ENCODE data around the gene GABBR1. TPM values are rescaled to one million over a fixed set of nuclear protein-coding genes. Genes with fewer than 3 reads are reported as not detected.

GABBR1 gene
- total RNA-seq, 1 experiment from 2014 or later: 146 TPM

DNA sequence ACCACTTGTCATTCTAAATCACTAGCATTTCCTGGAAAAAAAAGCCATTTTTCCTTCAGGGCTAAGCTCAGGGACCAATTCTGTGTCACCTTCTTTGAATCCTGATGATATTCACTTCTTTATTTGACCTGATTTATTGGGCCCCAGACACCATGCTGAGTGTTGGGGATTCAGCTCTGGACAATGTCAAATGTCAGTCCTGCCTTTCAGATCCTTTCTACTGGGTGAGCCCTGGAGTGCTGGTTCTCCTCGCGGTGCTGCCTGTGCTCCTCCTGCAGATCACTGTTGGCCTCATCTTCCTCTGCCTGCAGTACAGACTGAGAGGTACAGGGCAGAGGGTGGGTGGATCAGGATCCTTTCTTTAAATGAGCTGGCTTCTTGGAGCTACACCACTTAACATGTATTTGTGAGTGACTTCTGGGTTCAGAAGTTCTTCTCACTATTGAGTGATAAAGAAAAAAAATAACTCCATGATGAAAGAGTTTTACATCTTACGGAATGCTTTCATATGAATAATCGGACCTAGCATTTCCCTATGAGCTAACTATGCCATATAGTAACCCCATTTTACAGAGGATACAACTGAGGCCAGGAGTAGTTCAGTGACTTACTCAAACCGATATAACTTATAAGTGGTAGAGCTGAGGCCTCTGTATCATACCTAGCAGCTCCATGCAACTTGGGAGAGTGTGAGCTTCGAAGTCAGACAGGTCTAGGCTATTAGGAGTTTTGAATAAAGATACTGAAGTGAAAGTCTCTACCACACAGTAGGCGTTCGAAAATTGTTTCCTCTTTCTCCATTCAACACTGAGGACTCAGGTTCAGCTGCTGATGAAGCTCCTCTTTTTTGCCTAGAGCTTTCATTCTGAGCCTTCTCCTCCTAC is 33.2 kb upstream of the GABBR1 start:
- Histone ChIP-seq H3K9ac (ENCODE audit: extremely low read depth, insufficient read length, low read length) (no peak overlapping the region), H3K4ac (ENCODE audit: low read depth, low read length) (no peak overlapping the region), H2BK5ac (ENCODE audit: insufficient read length, low read length) (peak overlapping the region; percentile 13), H3K79me1 (ENCODE audit: insufficient read depth, low read depth, low read length, poor library complexity, severe bottlenecking) (no peaks in the 10 kb centered on the region), H3K27ac (ENCODE audit: insufficient read length, low read depth, low read length) (peak overlapping the region; percentile 93), H2AFZ (ENCODE audit: low read length) (no peak overlapping the region), H4K91ac (ENCODE audit: insufficient read length, low read depth, low read length) (no peak overlapping the region), H4K5ac (ENCODE audit: insufficient read length, low read depth, low read length) (peak overlapping the region; percentile 29), H3K23ac (ENCODE audit: insufficient read length, low read depth, low read length) (no peak overlapping the region), H3K4me2 (ENCODE audit: insufficient read depth, insufficient read length, low read length) (peak overlapping the region; percentile 30), H2BK15ac (ENCODE audit: low read depth, low read length) (peak overlapping the region; percentile 59; the same call in 1 of the 2 replicates), H3K56ac (ENCODE audit: insufficient read length, low read depth, low read length) (no peak overlapping the region), H2BK12ac (ENCODE audit: insufficient read length, low read depth, low read length) (peak overlapping the region; percentile 11), H3K4me1 (ENCODE audit: insufficient read depth, low read length) (peaks cover 30% of the 10 kb centered on the region), H3K79me2 (ENCODE audit: insufficient read depth, low read length) (no peaks in the 10 kb centered on the region), H2BK120ac (ENCODE audit: low read depth, low read length, poor library complexity, severe bottlenecking) (peak overlapping the region; percentile 64), H3K23me2 (ENCODE audit: insufficient read length, low read depth, low read length, poor library complexity, severe bottlenecking) (no peaks in the 10 kb centered on the region), H4K20me1 (ENCODE audit: control insufficient read depth, insufficient read depth, insufficient read length) (no peaks in the 10 kb centered on the region), H3K9me3 (ENCODE audit: control insufficient read depth, low read depth, low read length) (no peaks in the 10 kb centered on the region), H2AK5ac (ENCODE audit: insufficient read length, low read length) (peak overlapping the region; percentile 37), H3K27me3 (ENCODE audit: insufficient read depth, low read length) (no peaks in the 10 kb centered on the region), H3T11ph (ENCODE audit: low read length) (peak overlapping the region; percentile 60), H4K8ac (replicated peaks; ENCODE audit: insufficient read length, low read depth, low read length) (no peak overlapping the region), H2BK20ac (ENCODE audit: low read depth, low read length, poor library complexity, severe bottlenecking) (no peak overlapping the region), H3K14ac (ENCODE audit: insufficient read depth, low read length) (peak overlapping the region; percentile 39), H3K18ac (ENCODE audit: insufficient read length, low read depth, low read length) (peak overlapping the region; percentile 67)
- WGBS (ENCODE audit: extremely low coverage, insufficient read length, low lambda C conversion rate): no CpG with 5 or more reads among the region's 8 CpGs
- H3K36me3 Mint-ChIP-seq (ENCODE audit: insufficient read depth in 1 of 3, low read depth in 3 of 3): no peaks in the 10 kb centered on the region
- DNase-seq: peak; percentile 57
- peaks cover 52 to 61% of the 10 kb centered on the region in 2 experiments for H3K4me1 Mint-ChIP-seq
- H3K9me3 Mint-ChIP-seq: no peaks in the 10 kb centered on the region
- H3K27me3 Mint-ChIP-seq (ENCODE audit: low read depth): no peaks in the 10 kb centered on the region
- TF ChIP-seq, protein P1, sequence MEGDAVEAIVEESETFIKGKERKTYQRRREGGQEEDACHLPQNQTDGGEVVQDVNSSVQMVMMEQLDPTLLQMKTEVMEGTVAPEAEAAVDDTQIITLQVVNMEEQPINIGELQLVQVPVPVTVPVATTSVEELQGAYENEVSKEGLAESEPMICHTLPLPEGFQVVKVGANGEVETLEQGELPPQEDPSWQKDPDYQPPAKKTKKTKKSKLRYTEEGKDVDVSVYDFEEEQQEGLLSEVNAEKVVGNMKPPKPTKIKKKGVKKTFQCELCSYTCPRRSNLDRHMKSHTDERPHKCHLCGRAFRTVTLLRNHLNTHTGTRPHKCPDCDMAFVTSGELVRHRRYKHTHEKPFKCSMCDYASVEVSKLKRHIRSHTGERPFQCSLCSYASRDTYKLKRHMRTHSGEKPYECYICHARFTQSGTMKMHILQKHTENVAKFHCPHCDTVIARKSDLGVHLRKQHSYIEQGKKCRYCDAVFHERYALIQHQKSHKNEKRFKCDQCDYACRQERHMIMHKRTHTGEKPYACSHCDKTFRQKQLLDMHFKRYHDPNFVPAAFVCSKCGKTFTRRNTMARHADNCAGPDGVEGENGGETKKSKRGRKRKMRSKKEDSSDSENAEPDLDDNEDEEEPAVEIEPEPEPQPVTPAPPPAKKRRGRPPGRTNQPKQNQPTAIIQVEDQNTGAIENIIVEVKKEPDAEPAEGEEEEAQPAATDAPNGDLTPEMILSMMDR (conservative IDR thresholded peaks at IDR 0.05): no peak
- peak overlapping the region; percentile 24 to 32; a peak in 4 of 5 replicates for H3K4me3 Mint-ChIP-seq
- peak overlapping the region; percentile 96 to 97 (median 96) for H3K27ac Mint-ChIP-seq
